HG03457 (cell line): ENCODE measurements around the gene FBN3.

Experiments
- ATAC-seq: cut with Tn5 transposase; IDR thresholded peaks from one replicate; pipeline ENCODE4 v1.9.1; 2021; ENCODE audit warnings: moderate number of reproducible peaks; ENCODE audit not compliant: unreplicated experiment

The FBN3 gene

DNA sequence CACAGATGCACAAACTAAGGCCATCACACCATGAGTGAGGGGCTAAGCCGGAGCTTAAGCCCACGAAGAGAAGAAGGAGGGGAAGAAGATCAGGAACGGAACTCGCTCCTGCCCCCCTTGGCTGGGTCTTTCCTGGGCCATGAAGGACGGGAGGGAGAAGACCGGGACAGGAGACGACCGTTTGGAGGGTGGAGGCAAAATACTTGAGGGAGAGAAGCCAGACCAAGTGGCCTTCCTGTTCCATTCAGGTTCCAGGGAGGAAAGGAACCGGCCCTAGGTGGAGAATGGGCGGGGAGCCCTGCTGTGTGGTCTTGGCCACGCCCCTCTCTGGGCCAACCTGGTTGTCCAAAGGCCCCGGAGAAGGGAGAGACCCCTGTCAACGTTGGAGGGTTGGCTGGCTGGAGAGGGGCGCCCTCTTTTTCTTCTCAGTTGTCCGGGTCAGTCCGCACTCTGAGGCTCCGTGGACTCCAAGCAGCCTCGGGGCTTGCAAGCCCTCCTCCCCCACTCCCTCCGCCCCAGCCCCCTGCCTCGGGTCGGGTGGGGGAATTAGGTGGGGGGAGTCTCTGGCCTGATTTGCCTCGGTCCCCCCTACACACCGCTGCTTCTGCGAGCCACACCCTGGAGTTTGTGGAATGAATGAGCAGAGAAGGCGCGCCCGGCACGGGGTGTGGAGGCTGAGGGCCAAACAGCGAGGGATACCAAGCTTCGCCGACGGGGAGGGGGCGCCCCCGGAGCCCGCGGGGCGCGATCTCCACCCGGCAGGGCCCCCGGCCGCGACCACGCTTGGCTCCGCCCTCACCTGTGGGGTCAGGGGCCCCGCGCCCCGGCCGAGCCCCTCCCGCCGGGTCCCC, 757 bp downstream of the FBN3 start:
- ATAC-seq, result no peak

DNA sequence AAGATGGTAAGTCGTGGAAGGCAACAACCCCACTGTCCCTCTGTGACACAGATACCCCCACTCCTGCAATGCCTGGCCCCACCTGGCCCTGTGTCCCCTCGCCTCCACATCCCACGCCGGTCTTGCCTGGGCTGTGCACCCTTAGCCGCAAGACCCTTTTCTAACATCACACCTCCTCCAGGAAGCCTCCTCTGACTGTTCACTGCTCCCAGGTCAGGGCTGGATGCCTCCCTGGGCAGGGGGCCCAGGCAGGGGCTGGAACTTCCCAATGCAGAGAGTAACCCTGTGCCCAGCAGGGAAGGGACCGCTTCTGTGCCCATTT, 1.3 kb downstream of the FBN3 start:
- ATAC-seq, result no peak

DNA sequence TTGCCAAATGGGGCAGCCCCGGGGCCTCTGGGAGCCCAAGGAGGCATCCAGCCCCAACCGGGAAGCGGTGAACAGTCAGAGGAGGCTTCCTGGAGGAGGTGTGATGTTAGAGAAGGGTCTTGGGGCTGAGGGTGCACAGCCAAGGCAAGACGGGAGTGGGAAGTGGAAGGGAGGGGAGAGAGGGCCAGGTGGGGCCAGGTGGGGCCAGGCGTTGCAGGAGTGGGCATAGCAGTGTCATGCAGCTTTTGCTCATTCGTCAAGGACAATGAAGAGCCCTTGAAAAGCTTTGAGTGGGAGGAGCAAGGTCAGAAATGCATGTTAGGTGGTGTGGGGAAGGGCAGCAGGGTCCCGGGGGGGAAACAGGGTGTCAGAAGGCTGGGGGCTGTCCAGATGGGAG, 1.8 kb downstream of the FBN3 start:
- ATAC-seq, result no peak

DNA sequence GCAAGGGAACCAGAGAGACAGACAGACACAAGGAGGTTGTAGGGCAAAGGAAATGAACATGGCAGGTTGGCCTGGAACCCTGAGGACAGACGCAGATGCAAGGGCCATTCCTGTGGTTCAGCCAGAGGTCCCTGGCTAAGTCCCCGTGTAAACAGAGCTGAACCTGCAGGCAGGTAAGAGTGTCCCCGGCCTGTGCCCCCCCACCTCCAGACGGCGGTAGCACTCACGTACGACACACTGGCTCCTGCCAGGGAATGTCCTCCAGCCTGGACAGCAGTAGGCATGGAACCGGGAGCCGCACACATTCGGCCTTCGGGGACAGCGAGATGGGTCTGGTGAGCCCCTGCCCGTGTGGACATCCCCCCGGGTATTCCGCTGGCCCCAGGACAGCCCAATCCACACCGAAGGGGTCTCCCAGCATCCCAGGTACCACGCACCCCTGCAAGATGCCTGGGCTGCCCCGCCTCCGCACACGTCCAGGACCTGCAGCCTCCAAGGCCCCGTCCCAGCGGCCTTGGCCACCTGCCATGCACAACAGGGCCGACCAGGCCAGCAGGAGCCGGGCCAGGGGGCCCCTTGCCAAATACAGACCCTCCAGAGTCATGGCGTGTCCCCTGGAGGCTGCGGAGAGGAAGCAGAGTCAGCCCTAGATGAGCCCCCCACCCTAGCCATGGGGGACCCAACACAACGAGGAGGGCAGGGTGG, 2.4 kb downstream of the FBN3 start:
- ATAC-seq, result no peak

DNA sequence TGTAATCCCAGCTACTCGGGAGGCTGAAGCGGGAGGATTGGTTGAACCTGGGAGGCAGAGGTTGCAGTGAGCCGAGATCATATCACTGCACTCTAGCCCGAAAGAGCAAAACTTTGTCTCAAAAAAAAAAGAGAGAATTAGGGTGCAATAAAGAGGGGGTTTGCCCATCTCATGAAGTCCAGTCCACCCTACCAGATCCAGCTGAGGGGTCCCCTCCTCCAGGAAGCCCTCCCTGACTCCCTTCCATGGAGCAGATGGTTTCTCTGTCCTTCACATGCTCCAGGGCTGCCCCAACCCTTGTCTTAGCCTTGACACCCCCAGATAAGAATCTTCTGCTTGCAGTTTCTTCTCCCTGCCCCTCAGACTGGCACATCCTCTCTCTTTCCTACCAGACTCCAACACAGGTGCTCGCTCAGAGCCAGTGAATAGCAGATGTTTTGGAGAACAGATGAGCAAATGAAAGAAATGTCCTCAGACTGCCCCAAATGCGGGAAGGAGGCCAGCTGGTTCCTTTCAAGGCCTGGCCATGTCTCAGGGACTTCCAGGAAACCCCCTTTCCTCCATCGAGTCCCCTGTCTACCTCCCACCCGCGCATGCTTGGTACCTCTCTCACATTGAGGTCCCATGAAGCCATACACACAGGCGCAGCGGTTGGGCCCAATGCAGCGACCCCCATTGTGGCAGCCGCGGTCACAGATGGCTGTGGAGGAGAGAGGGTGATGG, 5.0 kb downstream of the FBN3 start:
- ATAC-seq, result no peak

DNA sequence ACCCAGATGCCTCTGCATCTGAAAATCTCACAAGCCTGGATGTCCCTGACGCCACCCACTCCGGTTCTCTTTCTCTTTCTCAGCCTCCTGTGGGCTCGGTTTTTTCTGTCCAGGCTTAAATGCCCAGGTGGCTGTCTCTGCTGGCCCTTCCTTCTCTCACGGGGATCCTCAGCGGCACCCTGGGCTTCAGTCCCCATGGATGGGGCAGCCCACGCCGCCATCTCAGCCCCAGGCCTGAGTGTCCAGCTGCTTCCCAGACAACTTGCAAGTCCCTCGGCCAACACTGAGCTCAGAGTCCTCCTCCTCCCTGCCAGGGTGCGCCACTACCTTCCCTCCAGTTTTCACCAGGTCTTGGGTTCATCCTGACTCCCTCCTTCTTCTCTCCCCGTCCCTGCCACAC, 6.4 kb downstream of the FBN3 start:
- ATAC-seq, result no peak

DNA sequence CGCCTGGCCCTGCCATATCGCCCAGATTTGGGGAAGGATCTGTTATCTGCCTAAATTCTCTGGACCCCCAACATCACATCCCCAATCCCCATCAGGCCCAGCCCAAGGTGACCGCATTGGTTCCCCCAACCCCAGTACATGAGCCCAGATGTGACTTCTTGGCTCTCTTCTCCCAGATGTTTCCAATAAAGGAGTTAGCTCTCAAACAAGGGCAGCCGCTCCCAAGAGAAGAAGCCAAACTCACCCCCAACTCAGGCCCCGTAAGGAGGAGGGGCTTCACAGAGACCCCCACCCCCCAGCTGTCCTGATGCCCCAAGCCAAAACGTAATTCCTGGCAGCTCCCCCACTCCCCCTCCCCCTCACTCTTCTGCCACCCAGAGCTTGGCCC, 6.9 kb downstream of the FBN3 start:
- ATAC-seq, result no peak

DNA sequence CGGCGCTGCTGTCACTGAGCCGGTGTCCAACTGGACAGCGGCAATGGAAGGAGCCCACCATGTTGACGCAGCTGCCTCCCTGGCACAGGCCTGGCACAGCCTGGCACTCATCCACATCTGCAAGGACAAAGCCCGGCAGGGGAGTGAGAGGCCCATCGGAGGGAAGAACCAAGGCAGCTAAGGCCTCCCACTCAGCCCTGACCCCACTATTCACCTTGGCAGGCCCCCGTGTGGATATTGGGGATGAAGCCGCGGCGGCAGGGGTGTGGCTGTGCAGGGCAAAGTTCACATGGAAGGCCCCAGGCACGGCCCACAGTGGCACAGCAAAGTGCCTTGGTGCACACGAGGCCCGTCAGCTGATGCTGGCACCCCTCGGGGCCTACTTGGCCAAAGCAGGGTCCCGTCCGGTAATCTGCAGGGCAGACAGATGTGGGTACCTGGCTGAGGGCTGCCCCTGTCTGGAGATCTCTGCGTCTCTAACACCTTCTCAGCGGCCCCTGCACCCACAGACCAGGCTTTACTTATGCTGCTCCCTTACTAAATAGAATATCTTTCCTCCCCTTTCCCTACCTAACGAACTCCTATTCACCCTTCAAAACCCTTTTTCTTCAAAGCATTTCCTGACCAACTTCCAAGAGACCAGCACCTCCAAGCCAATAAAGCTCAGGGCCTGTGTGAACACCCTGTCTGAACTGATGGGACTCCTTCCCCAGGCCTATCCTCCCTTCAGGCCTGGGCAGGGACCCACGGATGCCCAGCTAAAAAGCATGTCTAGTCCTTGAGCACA, 7.5 kb downstream of the FBN3 start:
- ATAC-seq, result no peak

DNA sequence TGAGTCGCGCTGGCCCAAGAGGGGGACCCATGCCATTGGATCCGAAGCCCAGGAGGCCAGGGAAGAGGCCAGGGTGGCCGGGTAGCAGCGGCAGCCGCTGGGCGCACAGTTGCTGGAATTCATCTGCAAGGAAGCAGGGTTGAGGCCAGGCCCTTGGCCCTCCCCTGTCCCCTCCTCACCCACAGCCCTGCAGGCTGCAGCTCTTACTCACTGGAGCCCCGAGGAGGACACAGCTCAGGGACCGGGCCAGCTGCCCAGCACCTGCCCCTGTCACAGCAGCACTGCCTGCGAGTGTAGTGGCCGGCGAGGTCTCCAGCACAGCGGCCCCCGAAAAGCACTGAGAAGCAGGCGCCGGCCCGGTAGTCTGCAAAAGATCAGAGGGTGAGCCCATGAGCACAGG, 11.2 kb downstream of the FBN3 start:
- ATAC-seq, result no peak

DNA sequence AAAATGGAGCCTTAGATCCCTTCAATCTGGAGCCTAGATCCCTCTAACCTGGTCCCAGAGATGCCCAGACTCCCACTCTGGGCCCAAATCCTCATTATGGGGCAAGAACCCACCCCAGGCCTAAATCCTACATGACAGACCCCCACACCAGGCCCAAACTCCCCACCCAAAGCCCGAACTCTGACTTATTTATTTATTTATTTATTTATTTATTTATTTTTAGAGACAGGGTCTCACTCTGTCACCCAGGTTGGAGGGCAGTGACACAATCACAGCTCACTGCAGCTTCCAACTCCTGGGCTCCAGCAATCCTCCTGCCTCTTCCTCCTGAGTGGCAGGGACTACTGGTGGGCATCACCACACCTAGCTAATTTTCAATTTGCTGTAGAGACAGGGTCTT, 12.0 kb downstream of the FBN3 start:
- no peak for ATAC-seq

DNA sequence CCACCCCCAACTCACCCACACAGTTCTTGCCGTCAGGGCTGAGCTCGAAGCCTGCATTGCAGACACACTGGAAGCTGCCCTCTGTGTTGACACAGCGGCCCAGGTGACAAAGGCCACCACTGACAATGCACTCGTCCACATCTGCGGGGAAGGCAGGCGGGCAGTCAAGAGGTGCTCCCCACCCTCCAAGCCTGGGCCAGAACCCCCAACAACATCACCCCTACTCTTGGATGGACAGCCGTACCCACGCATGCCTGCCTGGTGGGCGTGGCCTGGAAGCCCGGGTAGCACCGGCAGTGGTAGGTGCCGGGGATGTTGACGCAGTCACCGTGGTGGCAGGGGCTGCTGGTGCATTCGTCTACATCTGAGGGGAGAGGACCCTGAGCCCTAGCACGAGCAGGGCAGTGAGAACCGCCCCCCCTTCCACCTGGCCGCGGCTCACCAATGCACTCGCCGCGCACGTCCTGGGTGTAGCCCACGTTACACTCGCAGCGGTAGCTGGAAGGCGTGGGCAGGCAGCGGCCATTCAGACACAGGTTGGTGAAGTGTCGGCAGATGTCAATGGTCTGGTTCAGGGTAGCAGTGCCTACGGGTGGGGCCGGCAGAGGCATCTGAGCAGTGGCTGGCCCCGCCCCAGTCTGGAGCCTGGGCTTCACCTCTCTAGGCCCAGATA, 13.3 kb downstream of the FBN3 start:
- no peak for ATAC-seq

DNA sequence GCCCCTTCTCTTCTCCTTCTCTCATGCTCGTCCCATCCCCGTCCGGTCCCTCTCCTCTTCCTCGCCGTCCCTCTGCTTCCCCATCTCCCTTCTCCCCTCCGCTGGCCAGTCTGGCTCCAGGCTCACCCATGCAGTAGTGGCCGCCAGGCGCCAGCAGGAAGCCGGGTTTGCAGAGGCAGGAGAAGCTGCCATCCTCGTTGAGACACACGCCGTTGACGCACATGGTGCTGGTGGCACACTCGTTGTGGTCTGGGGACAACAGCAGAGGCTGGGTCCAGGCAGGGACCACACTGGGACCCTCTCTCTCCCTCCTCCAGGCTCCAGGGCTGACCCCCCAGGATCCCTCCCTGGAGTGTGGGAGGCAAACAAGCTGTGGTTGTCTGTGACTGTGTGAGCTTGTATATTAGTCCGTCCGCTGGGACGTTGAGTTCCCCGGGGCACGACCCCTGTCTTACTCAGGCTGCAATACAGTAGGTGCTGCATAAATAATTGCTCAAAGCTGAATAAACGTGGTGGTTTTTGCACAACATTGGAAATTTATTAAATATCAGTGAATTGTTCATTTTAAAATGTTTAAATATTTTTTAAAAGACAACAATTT, 16.4 kb downstream of the FBN3 start:
- ATAC-seq, result no peak

DNA sequence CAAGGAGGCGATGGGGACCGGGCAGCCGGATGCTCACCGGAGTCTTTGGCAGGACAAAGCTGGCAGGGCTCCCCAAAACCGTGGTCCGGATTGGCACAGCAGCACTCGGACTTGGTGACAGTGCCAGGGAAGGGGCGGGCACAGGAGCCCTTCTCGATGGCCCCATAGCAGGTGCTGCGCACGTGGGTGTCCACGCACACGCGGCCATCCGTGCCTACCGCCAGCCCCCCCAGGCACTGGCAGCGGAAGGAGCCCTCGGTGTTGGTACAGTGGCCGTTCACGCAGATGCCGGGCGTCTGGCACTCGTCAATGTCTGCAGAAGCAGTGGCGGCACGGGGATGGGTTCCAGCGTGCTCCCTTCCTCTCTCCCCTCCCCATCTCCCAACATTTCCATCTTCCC, 17.9 kb downstream of the FBN3 start:
- no peak for ATAC-seq

DNA sequence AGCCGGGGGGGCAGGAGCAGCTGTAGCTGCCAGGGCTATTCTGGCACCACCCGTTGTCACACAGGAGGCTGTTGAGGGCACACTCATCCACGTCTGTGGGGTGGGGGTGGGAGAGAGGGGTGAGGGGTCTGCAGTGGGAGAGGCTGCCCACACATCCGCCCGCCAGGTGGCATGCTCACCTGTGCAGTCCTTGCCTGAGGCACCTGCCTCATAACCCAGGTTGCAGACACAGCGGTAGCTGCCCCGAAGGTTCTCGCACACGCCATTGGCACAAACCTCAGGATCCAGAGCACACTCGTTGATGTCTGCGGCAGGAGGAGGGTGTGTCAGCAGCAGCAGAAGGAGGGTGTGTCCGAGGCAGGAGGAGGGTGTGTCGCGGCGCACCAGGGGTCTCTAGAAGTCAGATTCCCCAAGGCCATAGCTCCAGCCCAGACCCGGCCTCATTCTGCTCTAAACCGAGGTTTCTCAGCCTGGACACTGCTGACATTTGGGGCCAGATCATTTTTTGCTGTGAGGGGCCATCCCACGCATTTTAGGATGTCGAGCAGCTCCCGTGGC, 20.3 kb downstream of the FBN3 start:
- ATAC-seq, result no peak

DNA sequence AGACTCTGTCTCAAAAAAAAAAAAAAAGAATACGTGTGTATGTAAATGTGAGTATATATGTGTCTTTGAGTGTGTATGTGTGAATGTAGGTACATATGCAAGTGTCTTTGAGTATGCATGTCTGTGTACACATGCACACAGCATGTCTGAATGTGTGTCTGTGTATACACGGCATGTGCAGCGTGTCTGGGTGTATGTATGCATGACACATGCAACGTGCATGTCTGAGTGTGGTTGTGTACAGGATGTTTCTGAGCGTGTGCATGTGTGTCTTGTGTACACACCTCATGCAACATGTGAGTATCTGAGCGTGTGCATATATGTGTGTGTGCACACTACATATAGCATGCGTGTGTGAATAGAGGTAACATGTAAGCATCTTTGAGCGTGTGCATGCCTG, 20.8 kb downstream of the FBN3 start:
- no peak for ATAC-seq

DNA sequence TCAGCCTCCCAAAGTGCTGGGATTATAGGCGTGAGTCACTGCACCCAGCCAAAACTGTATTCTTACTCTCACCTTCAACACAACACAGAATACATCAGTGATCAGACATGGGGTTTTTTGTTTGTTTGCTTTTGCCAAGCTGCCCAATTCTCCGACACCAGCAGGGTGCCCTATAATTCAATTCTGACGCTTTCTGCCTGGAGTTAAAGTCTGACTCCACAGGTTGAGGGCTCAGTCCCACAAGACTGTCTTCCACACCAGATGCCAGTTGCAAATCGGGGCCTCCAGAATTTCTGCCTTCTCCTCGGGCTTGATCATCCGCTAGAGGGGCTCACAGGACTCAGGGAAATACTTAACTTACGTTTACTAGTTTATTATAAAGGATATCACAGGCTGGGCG, 22.1 kb downstream of the FBN3 start:
- no peak for ATAC-seq

DNA sequence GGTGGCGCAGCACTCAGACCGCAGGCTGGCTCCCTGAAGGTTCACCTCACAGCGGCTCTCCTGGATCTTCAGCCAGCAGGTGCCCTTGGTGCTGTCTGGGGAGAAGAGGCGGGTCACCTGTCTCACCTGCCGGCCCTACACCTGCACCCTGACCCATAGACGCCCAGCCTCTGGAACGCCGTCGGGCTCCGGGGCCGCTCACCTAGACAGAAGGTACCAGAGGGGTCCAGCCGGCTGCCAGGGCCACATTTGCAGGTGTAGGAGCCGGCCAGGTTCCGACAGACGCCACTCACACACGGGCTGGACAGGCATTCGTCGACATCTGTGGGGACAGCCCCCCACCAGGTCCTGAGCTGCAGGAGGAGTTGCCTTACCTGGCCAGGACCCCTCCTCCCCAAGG, 22.9 kb downstream of the FBN3 start:
- ATAC-seq, result no peak

DNA sequence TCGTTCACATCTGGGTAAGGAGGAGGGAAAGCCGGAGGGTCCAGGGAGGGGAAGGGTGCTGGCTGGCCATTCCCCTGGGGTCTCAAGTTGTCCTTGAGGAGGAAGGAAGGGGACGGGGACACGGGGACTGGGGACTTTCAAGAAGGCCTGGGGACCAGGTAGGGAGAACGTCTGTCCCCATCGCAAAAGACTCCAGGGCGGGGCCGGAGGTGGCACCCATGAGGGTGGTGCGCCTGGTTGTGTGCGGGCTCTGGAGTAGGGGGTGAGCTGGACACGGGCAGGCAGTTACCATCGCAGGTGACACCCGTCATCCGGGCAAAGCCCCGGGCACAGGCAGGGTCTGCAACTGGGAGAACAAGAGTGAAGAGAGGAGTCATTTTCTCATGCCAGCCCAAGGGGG, 23.4 kb downstream of the FBN3 start:
- no peak for ATAC-seq

DNA sequence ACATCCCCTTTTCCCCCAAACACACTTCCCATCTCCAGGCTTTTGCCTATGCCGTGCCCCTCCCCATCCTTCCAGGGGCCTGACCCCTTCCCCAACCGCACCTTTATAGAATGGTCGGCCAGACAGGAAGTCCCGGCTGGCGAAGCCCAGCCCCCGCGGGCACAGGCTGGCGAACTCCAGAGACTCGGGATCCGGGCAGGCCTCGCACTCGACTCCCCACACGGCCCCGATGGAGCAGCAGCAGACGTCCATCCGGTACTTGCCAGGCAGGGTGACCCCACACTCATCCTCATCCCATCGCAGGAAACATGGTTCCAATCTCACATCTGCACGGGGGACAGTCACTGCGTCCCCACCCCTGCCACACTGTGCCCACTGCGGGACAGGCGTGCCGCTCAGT, 25.7 kb downstream of the FBN3 start:
- no peak for ATAC-seq
